Sigmoid colon (tissue), 4 donors: Measurements from ENCODE around the gene MGST2.
A peak's percentile ranks its signal among the peaks of the same experiment; 100 is the strongest.

ENCODE experiments used
- EP300 ChIP-seq, 4 donors: sonication (generic); formaldehyde crosslinking; IDR thresholded peaks; one replicate each; pipeline ENCODE4 v1.6.1; 2017; ENCODE audit warnings: antibody characterized with exemption in 4 of 4
- POLR2A ChIP-seq, 2 donors: fragments of 450-650 bp; IDR thresholded peaks; one replicate each; pipeline ENCODE4 v1.6.1; 2016; ENCODE audit warnings: antibody characterized with exemption in 2 of 2, mild to moderate bottlenecking in 2 of 2, moderate library complexity in 2 of 2
- TF ChIP-seq, protein P1 (sequence below), 4 experiments: fragments of 450-650 bp in 3 of 4; fragments of 200-600 bp in 1 of 4; IDR thresholded peaks; one replicate each; pipeline ENCODE4 v1.5.1; 2016 to 2019; ENCODE audit warnings: antibody characterized with exemption in 4 of 4, mild to moderate bottlenecking in 3 of 4, moderate library complexity in 2 of 4

GRCh38 chr4:139633661-139634060 is 32.0 kb upstream of the MGST2 start:
- TF ChIP-seq, protein P1, sequence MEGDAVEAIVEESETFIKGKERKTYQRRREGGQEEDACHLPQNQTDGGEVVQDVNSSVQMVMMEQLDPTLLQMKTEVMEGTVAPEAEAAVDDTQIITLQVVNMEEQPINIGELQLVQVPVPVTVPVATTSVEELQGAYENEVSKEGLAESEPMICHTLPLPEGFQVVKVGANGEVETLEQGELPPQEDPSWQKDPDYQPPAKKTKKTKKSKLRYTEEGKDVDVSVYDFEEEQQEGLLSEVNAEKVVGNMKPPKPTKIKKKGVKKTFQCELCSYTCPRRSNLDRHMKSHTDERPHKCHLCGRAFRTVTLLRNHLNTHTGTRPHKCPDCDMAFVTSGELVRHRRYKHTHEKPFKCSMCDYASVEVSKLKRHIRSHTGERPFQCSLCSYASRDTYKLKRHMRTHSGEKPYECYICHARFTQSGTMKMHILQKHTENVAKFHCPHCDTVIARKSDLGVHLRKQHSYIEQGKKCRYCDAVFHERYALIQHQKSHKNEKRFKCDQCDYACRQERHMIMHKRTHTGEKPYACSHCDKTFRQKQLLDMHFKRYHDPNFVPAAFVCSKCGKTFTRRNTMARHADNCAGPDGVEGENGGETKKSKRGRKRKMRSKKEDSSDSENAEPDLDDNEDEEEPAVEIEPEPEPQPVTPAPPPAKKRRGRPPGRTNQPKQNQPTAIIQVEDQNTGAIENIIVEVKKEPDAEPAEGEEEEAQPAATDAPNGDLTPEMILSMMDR (IDR thresholded peaks at IDR 0.05) = peak; percentile 38 to 63 (median 52)
- TF ChIP-seq POLR2A (IDR thresholded peaks at IDR 0.05) (no peak), EP300 (IDR thresholded peaks at IDR 0.05) (no peak)
